ENCODE data around the gene TBL3.

DNA sequence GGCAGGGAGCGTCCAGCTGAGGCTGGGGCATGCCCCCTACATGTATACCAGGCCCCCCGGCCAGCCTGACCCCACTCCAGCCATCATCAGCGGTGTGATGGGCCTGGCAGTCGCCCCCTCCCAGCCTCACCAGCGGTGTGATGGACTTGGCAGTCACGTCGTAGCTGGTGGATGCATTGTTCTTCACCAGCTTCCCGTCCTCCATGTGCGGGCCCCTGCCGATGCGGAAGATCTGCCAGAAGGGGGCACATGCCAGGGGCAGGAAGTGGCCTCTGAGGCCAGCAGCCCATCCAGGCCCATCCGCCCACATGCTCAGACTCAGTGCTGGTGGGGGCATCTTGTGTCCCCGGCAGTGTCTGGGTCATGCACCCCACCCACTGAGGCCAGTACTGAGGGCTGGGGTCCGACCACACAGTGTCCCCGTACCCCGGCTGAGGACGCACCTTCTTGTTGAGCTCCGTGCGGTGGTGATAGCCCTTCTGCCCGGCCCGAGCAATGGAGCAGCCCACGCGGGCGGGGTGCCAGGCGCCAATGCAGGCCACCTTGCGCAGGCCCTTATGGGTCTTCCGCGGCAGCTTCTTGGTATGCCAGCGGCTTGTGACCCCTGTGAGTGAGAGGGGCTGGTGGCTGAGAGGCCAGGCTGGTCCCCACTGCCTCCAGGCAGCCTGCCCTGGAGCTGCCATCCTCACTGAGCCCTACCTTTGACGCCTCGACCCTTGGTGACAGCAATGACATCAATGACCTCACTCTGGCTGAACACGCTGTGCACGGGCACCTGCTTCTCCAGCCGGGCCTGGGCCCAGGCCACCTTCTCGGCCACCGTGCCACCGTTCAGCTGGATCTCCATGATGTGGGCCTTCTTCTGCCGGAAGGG lies 25.1 kb upstream of the TBL3 start:
- TF ChIP-seq RAD21 (IDR thresholded peaks at IDR 0.05 in 1 of 2, conservative IDR thresholded peaks at IDR 0.05 in 1 of 2; ENCODE audit: low read depth in 2 of 2, low read length in 2 of 2), result no peak; a peak in 1 of 4 replicates
- TF ChIP-seq, protein P1, sequence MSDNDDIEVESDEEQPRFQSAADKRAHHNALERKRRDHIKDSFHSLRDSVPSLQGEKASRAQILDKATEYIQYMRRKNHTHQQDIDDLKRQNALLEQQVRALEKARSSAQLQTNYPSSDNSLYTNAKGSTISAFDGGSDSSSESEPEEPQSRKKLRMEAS (IDR thresholded peaks at IDR 0.05), result no peak
- TF ChIP-seq POLR2A (IDR thresholded peaks at IDR 0.05; ENCODE audit: control extremely low read depth in 1 of 2, low read depth in 2 of 2, low read length in 2 of 2), result no peak
- TF ChIP-seq, protein P2, sequence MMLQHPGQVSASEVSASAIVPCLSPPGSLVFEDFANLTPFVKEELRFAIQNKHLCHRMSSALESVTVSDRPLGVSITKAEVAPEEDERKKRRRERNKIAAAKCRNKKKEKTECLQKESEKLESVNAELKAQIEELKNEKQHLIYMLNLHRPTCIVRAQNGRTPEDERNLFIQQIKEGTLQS (IDR thresholded peaks at IDR 0.05; ENCODE audit: insufficient read depth, low read depth, low read length), result no peak
- TF ChIP-seq, protein P3, sequence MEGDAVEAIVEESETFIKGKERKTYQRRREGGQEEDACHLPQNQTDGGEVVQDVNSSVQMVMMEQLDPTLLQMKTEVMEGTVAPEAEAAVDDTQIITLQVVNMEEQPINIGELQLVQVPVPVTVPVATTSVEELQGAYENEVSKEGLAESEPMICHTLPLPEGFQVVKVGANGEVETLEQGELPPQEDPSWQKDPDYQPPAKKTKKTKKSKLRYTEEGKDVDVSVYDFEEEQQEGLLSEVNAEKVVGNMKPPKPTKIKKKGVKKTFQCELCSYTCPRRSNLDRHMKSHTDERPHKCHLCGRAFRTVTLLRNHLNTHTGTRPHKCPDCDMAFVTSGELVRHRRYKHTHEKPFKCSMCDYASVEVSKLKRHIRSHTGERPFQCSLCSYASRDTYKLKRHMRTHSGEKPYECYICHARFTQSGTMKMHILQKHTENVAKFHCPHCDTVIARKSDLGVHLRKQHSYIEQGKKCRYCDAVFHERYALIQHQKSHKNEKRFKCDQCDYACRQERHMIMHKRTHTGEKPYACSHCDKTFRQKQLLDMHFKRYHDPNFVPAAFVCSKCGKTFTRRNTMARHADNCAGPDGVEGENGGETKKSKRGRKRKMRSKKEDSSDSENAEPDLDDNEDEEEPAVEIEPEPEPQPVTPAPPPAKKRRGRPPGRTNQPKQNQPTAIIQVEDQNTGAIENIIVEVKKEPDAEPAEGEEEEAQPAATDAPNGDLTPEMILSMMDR (IDR thresholded peaks at IDR 0.05; ENCODE audit: control extremely low read depth in 1 of 3, insufficient read depth in 1 of 3, low read depth in 1 of 3, low read length in 3 of 3), result peak in 2 of 3 experiments; percentile 25 to 32; a peak in 2 of 4 replicates
- no peak for TF ChIP-seq GABPA (IDR thresholded peaks at IDR 0.05; ENCODE audit: borderline replicate concordance, insufficient read depth, low read length)
- no peak for TF ChIP-seq NRF1 (IDR thresholded peaks at IDR 0.05; ENCODE audit: low read depth, low read length)
- TF ChIP-seq, protein P4, sequence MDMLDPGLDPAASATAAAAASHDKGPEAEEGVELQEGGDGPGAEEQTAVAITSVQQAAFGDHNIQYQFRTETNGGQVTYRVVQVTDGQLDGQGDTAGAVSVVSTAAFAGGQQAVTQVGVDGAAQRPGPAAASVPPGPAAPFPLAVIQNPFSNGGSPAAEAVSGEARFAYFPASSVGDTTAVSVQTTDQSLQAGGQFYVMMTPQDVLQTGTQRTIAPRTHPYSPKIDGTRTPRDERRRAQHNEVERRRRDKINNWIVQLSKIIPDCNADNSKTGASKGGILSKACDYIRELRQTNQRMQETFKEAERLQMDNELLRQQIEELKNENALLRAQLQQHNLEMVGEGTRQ (IDR thresholded peaks at IDR 0.05; ENCODE audit: low read length), result no peak
- no peak for TF ChIP-seq EZH2 (IDR thresholded peaks at IDR 0.05; ENCODE audit: low read depth, low read length, severe bottlenecking)
- TF ChIP-seq ASH2L (IDR thresholded peaks at IDR 0.05; ENCODE audit: low read length), result no peak
- no peak for TF ChIP-seq JUN (IDR thresholded peaks at IDR 0.05; ENCODE audit: low read depth, low read length)

Measured in H1 (cell line).